Adrenal gland (tissue), 12 donors: Measurements from ENCODE around the gene C1QTNF1. TPM values are rescaled to one million over a fixed set of nuclear protein-coding genes. Genes with fewer than 3 reads are reported as not detected.

Source experiments
- DNase-seq, 7 donors: peaks; one replicate each; pipeline ENCODE4 v3.0.0-alpha.2; 2019 to 2020
- H3K27ac ChIP-seq, 5 donors: fragments of 200-600 bp; sonication (generic) in 4 of 5; 1 replicate in 3 of 5; 2 replicates in 2 of 5; pipeline versions ENCODE4 v1.5.1 to v1.8.0; 2016 to 2020; ENCODE audit warnings: mild to moderate bottlenecking in 1 of 5
- H3K27me3 ChIP-seq: fragments of 200-600 bp; 2 replicates; pipeline ENCODE4 v1.8.0; 2021
- H3K36me3 ChIP-seq, 2 donors: fragments of 200-600 bp; replicated peaks in 1 of 2; 1 replicate in 1 of 2; 2 replicates in 1 of 2; pipeline versions ENCODE4 v1.5.1 to v1.8.0; 2018 to 2022
- H3K4me1 ChIP-seq, 2 donors: fragments of 200-600 bp; replicated peaks in 1 of 2; 1 replicate in 1 of 2; 2 replicates in 1 of 2; pipeline versions ENCODE4 v1.5.1 to v1.8.0; 2018 to 2021
- H3K4me3 ChIP-seq, 4 donors: fragments of 200-600 bp; sonication (generic) in 3 of 4; one replicate each; pipeline ENCODE4 v1.5.1; 2016 to 2018
- H3K9me3 ChIP-seq, 3 donors: fragments of 200-600 bp; sonication (generic) in 1 of 3; replicated peaks in 1 of 3; 1 replicate in 2 of 3; 2 replicates in 1 of 3; pipeline versions ENCODE4 v1.5.1 to v1.8.0; 2016 to 2021
- POLR2A ChIP-seq, 2 donors: fragments of 450-650 bp; IDR thresholded peaks; one replicate each; pipeline ENCODE4 v1.6.1; 2017; ENCODE audit warnings: antibody characterized with exemption in 2 of 2, mild to moderate bottlenecking in 2 of 2, moderate library complexity in 1 of 2
- WGBS, 4 donors: extraction: QIAGEN DNeasy Blood & Tissue Kit in 2 of 4; methylation state at CpG; one replicate each; pipeline versions ENCODE4 v1.1.5 to v1.1.7; 2013 to 2017; 5-methylcytosine and 5-hydroxymethylcytosine counted together
- intact Hi-C, 2 donors: fragments of 100-400 bp; cut with DNase I; formaldehyde crosslinking; loops; one replicate each; pipeline versions ENCODE4 v1.14.1 to v1.15.0; 2022 to 2023
- polyA plus RNA-seq, 3 donors: library from polyadenylated mRNA; stranded (reverse); fragments of 200-250 nt in 2 of 3; fragments of 350-450 nt in 1 of 3; fragmentation: Illumina TruSeq in 1 of 3; extraction: RNeasy Lipid Tissue Mini Kit (QIAGEN cat#74804) in 1 of 3; gene quantifications; one replicate each; pipeline ENCODE4 v1.2.3, GENCODE V29; 2013 to 2014
- total RNA-seq, 9 donors: library from RNA; depleted of rRNA in 4 of 9; stranded (reverse); fragments of >200 nt in 4 of 9; fragments of 120-200 nt in 1 of 9; fragmentation: NEBNext Ultra II Directional in 1 of 9; extraction: Animal tissue kit (Norgen Biotek cat#: 25700) in 1 of 9; gene quantifications; one replicate each; pipeline versions ENCODE4 v1.1.0 to v1.2.4, GENCODE V29; 2013 to 2023
- TF ChIP-seq, protein P1 (sequence below), 6 experiments: fragments of 450-650 bp in 4 of 6; fragments of 200-600 bp in 2 of 6; sonication (generic) in 1 of 6; IDR thresholded peaks; 1 replicate in 5 of 6; 2 replicates in 1 of 6; pipeline versions ENCODE4 v1.5.1 to v1.8.0; 2016 to 2021; ENCODE audit warnings: antibody characterized with exemption in 6 of 6, mild to moderate bottlenecking in 2 of 6, moderate library complexity in 1 of 6
- donor health status: healthy with polysubstance abuse.
- donor health status: Bipolar disorder and iron deficiency.
- donor health status: DM: yes; HTN: yes; CAD: no.
- donor health status: DM: no; HTN: no; CAD: no.
- donor health status: DM: no; HTN: no; CAD: no.
- donor health status: DM: yes; HTN: yes; CAD: no.

C1QTNF1 gene
- total and polyA plus RNA-seq, 12 donors = 17.2 to 175 (median 120) TPM

- peaks cover 0 to 55% of the 10 kb centered on the region in 2 donors for H3K36me3 ChIP-seq
- peak; percentile 41 to 83 (median 64) for DNase-seq
Observed at GRCh38 chr17:78993241-78993956, 30.6 kb upstream of the C1QTNF1 start.

DNA sequence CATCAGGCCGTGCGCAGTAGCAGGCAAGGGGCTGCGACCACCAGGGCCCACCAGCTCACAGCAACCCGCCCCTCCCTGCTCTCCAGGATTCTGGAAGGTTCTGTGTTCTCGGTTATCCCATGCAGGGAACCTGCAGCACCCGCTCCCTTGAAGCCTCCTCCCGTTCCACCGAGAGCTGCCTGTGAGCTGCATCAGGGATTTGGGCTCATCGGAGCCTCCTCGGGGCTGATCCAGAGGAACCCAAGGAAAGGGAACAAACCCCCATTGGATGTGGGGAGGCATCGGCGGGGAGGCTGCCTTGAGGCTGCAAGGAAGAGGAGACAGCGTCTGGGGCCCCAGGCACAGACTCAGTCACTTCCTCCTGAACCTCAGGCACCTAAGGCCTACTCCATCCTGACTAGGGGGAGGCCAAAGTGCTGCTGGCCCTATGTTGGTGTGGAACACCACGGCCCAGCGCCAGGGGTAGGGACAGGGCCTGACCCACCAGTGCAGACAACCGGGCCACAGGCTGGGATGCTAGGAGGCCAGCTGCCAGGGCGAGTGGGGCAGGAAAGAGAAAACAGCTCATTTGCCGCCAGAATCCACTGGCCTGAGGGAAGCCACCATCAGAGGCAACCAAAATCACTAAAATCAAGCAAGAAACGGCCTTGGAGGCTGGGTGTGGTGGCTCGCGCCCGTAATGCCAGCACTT, 29.8 kb upstream of the C1QTNF1 start:
- TF ChIP-seq, protein P1, sequence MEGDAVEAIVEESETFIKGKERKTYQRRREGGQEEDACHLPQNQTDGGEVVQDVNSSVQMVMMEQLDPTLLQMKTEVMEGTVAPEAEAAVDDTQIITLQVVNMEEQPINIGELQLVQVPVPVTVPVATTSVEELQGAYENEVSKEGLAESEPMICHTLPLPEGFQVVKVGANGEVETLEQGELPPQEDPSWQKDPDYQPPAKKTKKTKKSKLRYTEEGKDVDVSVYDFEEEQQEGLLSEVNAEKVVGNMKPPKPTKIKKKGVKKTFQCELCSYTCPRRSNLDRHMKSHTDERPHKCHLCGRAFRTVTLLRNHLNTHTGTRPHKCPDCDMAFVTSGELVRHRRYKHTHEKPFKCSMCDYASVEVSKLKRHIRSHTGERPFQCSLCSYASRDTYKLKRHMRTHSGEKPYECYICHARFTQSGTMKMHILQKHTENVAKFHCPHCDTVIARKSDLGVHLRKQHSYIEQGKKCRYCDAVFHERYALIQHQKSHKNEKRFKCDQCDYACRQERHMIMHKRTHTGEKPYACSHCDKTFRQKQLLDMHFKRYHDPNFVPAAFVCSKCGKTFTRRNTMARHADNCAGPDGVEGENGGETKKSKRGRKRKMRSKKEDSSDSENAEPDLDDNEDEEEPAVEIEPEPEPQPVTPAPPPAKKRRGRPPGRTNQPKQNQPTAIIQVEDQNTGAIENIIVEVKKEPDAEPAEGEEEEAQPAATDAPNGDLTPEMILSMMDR (IDR thresholded peaks at IDR 0.05) = no peak
- no peak for TF ChIP-seq POLR2A (IDR thresholded peaks at IDR 0.05)
- intact Hi-C loops = loop anchor here in 1 of 2 donors (5.0 kb wide), 1 partner anchor 48 kb away; no protein-coding TSS in a partner anchor
- H3K27me3 ChIP-seq = no peaks in the 10 kb centered on the region
- peak overlapping the region in 2 of 5 donors; percentile 5 to 23 for H3K27ac ChIP-seq
- no peaks in the 10 kb centered on the region for H3K9me3 ChIP-seq
- DNase-seq = peak in 4 of 7 donors; percentile 15 to 48 (median 24)
- WGBS, 4 donors = 96 to 97% (median 97%) methylated on average over 15 to 22 of the region's 22 CpGs
- no peak overlapping the region for H3K4me3 ChIP-seq
- peaks cover 0 to 63% of the 10 kb centered on the region in 2 donors for H3K36me3 ChIP-seq
- peaks cover 24 to 42% of the 10 kb centered on the region in 2 donors for H3K4me1 ChIP-seq

More at GRCh38 chr17:78993241-78993956, 30.6 kb upstream of the C1QTNF1 start:
- intact Hi-C loops = loop anchor here in 1 of 2 donors (5.0 kb wide), 1 partner anchor 49 kb away; no protein-coding TSS in a partner anchor
- TF ChIP-seq, protein P1 (IDR thresholded peaks at IDR 0.05) = peak; percentile 65 to 80 (median 71)
- no peak for TF ChIP-seq POLR2A (IDR thresholded peaks at IDR 0.05)
- H3K4me1 ChIP-seq = peaks cover 17 to 39% of the 10 kb centered on the region in 2 donors
- WGBS, 4 donors = 60 to 71% (median 69%) methylated on average over 30 to 49 of the region's 49 CpGs
- peak overlapping the region in 2 of 5 donors; percentile 21 to 23 for H3K27ac ChIP-seq
- no peaks in the 10 kb centered on the region for H3K9me3 ChIP-seq
- no peaks in the 10 kb centered on the region for H3K27me3 ChIP-seq
- no peak overlapping the region for H3K4me3 ChIP-seq

- intact Hi-C loops = no loop called here
- H3K4me3 ChIP-seq = no peak overlapping the region
Observed at GRCh38 chr17:78995022-78995760, 28.8 kb upstream of the C1QTNF1 start.

More at GRCh38 chr17:78995022-78995760, 28.8 kb upstream of the C1QTNF1 start:
- WGBS, 4 donors = 66 to 78% (median 74%) methylated on average over 34 of the region's 34 CpGs
- TF ChIP-seq, protein P1 (IDR thresholded peaks at IDR 0.05) = no peak
- Histone ChIP-seq H3K36me3 (peaks cover 0 to 71% of the 10 kb centered on the region in 2 donors), H3K9me3 (no peaks in the 10 kb centered on the region), H3K4me1 (peaks cover 24 to 46% of the 10 kb centered on the region in 2 donors), H3K27me3 (no peaks in the 10 kb centered on the region), H3K27ac (peak overlapping the region in 2 of 5 donors; percentile 76 to 79)
- peak in 5 of 7 donors; percentile 11 to 53 (median 26) for DNase-seq
